GM18909 (cell line): ENCODE results near the gene RSPO3.
"Not testable (repeated sequence)": the region's sequence is repeated elsewhere in the genome, so short reads cannot be mapped to it uniquely, and the experiment has no call there.

Experiments
- ATAC-seq: cut with Tn5 transposase; IDR thresholded peaks from one replicate; pipeline ENCODE4 v1.9.1; 2021; ENCODE audit warnings: mild to moderate bottlenecking; ENCODE audit not compliant: unreplicated experiment, poor library complexity

The RSPO3 gene, protein sequence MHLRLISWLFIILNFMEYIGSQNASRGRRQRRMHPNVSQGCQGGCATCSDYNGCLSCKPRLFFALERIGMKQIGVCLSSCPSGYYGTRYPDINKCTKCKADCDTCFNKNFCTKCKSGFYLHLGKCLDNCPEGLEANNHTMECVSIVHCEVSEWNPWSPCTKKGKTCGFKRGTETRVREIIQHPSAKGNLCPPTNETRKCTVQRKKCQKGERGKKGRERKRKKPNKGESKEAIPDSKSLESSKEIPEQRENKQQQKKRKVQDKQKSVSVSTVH

DNA sequence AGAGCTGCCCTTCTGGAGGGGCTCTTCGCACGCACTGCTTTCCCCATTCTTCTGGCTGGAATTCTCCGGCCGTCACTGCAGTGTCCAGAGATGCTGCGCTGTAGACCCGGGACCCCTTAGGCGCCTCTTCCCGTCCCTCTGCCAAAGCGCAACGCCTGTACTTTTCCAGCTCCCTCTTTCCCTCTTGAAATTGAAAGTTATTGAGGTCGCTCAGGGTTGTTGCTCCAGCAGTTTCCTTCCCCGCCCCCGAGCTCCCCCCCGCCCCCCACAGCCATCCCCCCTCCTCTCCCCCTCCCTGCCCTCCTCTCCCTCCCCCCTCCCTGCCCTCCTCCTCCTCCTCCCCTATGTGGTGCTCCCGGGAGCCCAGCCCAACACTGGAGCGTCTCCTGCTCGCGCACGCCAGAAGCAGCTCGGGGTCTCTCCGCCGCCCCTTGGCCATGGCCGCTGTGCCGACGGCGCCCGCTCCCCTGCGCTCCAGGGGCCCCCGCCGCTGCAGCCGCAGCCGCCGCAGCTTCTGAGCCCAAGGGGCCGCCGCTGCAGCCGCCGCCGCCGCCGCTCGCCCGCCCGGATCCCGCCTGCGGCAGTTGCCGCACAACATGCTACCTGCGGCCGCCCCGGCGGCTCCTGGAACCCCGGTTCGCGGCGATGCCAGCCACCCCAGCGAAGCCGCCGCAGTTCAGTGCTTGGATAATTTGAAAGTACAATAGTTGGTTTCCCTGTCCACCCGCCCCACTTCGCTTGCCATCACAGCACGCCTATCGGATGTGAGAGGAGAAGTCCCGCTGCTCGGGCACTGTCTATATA, at the start of gene RSPO3:
RSPO3 (plus strand) TSS at position 374 of the 804 bp plus-strand sequence. CDS start 522 bp downstream, outside the sequence.
- peak; percentile 27 for ATAC-seq

GRCh38 chr6:127069659-127070279, 48.7 kb upstream of the RSPO3 start:
- ATAC-seq: peak; percentile 62

GRCh38 chr6:127073222-127073621, 45.2 kb upstream of the RSPO3 start:
- peak; percentile 76 for ATAC-seq

- ATAC-seq: no peak
These were observed 42.0 kb upstream of the RSPO3 start for GRCh38 chr6:127076466-127076865.

GRCh38 chr6:127077886-127078285, 40.6 kb upstream of the RSPO3 start:
- ATAC-seq: no peak

GRCh38 chr6:127078669-127079068, 39.8 kb upstream of the RSPO3 start:
- no peak for ATAC-seq

DNA sequence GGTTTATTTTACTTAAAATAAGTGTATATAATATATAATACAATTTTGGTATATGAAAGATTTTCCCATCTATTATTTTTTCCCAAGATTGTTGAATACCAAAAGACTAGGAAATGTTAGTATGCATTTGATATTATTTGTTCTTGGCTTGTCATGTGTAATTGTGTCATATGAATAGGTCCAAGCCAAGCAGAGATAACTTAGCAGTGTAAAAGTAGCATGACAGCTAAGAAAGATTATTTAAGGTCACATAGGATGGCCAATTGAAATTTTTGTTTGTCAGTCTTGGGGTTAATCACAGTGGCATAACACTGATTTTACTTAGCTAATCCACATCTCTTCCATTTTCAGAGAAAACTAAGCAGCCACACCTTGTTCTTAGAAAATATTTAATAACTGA, 38.8 kb upstream of the RSPO3 start:
- no peak for ATAC-seq

DNA sequence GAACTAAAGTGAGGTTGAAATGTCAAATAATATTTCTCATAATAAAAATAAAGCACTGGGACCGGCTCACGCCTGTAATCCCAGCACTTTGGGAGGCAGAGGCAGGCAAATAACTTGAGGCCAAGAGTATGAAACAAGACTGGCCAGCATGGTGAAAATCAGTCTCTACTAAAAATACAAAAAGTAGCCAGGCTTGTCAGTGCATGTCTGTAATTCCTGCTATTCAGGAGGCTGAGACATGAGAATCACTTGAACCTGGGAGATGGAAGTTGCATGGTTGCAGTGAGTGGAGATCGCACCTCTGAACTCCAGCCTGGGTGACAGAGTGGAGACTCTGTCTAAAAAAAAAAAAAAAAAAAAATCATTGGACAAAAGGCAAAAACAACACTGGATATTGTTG, 38.4 kb upstream of the RSPO3 start:
- ATAC-seq: no peak

GRCh38 chr6:127083231-127083962, 35.1 kb upstream of the RSPO3 start:
- no peak for ATAC-seq

DNA sequence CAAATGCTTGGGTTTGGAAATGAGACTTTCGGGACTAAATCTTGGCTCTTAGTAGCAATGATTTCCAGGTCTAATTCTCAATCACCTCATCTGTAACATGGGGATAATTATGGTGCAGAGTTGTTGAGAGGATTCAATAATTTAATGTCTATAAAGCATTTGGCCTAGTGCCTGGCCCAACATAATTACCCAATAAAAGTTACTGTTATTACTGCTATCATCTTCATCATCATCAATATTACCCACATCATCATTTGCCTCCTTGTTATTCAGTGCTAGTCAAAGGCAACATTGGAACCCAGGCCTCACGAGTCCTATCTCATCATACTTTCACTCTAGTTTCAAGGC, 34.5 kb upstream of the RSPO3 start:
- ATAC-seq: no peak

- ATAC-seq: no peak
These were observed 33.3 kb upstream of the RSPO3 start for GRCh38 chr6:127085181-127085580.

DNA sequence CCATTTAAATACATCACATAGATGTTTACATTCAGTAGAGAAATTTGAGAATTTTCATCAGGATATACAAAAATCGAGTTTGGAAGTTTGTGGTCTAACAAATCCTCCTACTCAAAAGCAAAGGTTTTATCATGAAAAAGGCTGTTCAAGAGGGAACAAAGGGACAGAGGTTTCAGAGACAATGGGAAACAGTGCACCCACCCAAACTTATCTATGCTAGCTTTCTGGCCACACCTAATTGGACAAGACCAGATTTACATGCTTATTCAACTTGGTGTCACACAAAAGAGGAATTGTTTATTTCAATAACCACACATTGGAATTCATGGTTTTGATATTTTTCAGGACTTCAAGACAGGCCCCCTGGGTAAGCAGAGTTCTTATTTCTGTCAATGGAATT, 28.4 kb upstream of the RSPO3 start:
- ATAC-seq: no peak

DNA sequence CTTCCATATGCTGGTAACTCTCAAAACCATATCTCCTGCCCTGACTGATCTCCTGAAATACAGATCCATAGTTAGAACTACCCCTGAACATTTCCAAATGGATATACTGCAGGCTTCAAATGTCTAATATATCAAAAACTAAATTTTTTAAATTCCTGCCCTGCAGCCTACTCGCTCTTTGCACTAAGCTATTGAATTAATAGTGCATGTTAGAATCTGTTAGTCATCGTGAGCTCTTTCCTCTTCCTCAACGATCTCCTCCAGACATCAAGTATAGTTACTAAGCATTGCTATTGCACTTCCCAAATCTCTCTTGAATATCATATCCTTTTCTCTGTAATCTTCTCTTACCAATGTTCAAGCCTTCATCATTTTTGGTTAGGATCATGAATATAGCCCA, 26.0 kb upstream of the RSPO3 start:
- no peak for ATAC-seq

GRCh38 chr6:127094791-127095190, 23.7 kb upstream of the RSPO3 start:
- no peak for ATAC-seq

DNA sequence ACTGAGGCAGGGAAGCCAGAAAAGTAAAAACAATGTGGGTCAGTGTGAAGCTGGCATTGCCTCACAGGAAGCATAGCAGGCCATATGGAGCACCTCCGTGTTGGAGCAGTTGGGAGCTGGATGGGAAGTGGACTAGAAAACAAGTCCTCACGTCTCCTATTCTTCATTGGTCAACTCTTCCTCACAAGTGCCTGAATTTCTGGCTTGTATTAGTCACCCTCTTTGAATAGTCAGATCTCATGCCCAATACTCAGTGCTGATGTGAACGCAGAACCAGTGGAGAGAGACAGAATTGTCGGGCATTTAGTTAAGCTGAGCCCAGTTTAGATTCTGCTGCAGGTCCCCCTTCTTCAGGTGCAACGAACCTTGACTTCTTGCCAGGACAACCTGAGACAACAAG, 22.3 kb upstream of the RSPO3 start:
- ATAC-seq: no peak

GRCh38 chr6:127097442-127097841, 21.0 kb upstream of the RSPO3 start:
- ATAC-seq: not testable (repeated sequence)

- ATAC-seq: peak; percentile 45
These were observed 17.8 kb upstream of the RSPO3 start for GRCh38 chr6:127100510-127101140.

- no peak for ATAC-seq
These were observed 16.2 kb upstream of the RSPO3 start for GRCh38 chr6:127102299-127102698.

- no peak for ATAC-seq
These were observed 15.6 kb upstream of the RSPO3 start for GRCh38 chr6:127102859-127103258.

DNA sequence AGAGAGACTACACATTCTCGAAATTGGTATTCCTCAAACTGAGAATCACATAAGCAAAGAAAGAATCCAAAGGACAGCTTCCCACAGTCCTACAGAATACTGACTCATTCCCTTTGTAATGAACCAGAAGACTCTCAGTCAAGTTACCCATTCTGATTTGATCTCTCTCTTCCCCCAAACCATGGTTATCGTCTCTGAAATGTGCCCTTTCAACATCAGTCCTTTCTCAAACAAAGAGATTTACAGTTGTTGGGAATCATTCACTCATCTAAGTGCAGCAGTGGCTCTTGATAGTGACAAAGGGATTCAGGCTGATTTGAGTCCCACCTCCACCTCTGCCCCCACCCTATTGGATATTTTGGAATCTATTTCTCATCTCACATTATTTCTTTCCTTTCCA, 15.0 kb upstream of the RSPO3 start:
- ATAC-seq: no peak
